ENCODE results near the gene ARAP3. TPM values are rescaled to one million over a fixed set of nuclear protein-coding genes. Genes with fewer than 3 reads are reported as not detected.

The ARAP3 gene
- total and polyA plus RNA-seq, 2 experiments from 2014 or later, result 18.4 to 33.2 TPM

DNA sequence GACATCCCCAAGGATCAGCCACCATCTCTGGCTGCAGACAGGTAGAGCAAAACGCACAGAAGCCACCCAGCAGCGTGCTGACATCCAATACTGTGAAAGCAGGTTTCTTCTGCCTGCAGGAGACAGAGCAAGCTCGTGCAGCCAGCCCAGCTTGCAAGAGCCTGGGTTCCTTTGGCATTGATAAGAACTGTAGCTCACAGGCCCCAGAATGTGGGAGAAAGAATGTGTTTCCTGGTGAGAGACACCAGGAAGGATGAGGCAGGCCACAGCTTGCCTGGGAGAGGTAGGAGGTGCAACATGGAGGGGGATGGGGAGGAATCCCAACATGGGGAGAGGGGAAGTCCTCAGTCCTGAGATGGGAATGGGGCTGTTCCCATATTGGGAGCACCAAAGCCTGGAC is 34.0 kb upstream of the ARAP3 start (continued):
- TF ChIP-seq ZNF462 (CRISPR knock-in tag; IDR thresholded peaks at IDR 0.05), result no peak
- TF ChIP-seq EZH2phosphoT487 (IDR thresholded peaks at IDR 0.05; ENCODE audit: unreplicated experiment), result no peak
- TF ChIP-seq EZH2 (IDR thresholded peaks at IDR 0.05; ENCODE audit: low read depth, unreplicated experiment), result no peak

DNA sequence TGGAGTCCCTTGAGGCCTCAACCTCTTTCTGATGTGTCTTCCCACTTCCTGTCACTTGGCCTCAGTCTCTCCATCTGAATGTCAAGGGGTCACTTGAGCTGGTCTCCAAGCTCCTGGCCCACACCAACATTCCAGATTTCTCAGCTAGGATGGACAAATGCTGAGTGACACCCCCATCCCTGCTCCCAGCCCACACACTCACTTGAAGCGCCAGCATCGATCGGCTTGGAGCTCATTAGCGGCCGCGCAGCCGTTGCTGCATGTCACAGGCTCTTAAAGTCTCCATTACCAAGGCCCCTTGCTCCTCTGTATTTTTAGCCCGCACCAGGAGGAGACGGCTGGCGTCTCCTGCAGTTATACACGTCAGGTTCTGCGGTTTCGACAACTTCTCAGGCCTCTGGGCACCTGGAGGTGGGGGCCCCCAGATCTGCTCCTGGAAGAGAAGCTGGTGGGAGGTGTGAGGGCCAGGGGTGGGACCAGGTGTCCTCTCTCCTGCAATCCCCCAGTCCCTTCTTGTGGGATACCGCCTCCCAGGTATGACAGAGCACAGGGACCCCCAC is 33.4 kb upstream of the ARAP3 start:
- Histone ChIP-seq H3K4me2 (no peak overlapping the region; the same call in 1 of the 2 replicates), H3K4me1 (ENCODE audit: insufficient read depth) (peaks cover 44% of the 10 kb centered on the region), H3K36me3 (ENCODE audit: insufficient read depth) (no peaks in the 10 kb centered on the region), H3K27me3 (ENCODE audit: insufficient read depth) (no peaks in the 10 kb centered on the region), H3K79me2 (replicated peaks; ENCODE audit: insufficient read depth) (no peaks in the 10 kb centered on the region), H3F3A (replicated peaks; ENCODE audit: low read depth) (no peaks in the 10 kb centered on the region), H2AFZ (peak overlapping the region; percentile 81), H3K27ac (ENCODE audit: low read depth) (0 out of 2 replicates have a peak overlapping the region, but pooled peaks have one; percentile 32), H3K4me3 (no peak overlapping the region), H3K9me2 (ENCODE audit: insufficient read depth) (no peaks in the 10 kb centered on the region), H4K20me1 (replicated peaks; ENCODE audit: insufficient read depth) (no peaks in the 10 kb centered on the region)
- peaks cover 54% of the 10 kb centered on the region for H3K4me1 Mint-ChIP-seq
- H3K36me3 Mint-ChIP-seq (ENCODE audit: low read depth), result no peaks in the 10 kb centered on the region
- no peak for DNase-seq (ENCODE audit: low spot score)
- no peak overlapping the region for H3K27ac Mint-ChIP-seq
- ATAC-seq, result no peak
- peaks cover 7% of the 10 kb centered on the region for H3K27me3 Mint-ChIP-seq (ENCODE audit: insufficient read depth, low read depth, poor library complexity)
- TF ChIP-seq POLR2AphosphoS5 (IDR thresholded peaks at IDR 0.05; ENCODE audit: low read depth), result no peak
- no peak for TF ChIP-seq ZNF331 (CRISPR knock-in tag; IDR thresholded peaks at IDR 0.05; ENCODE audit: low read depth)
- TF ChIP-seq EZH2phosphoT487 (IDR thresholded peaks at IDR 0.05; ENCODE audit: unreplicated experiment), result no peak
- no peak for TF ChIP-seq JUNB (IDR thresholded peaks at IDR 0.05; ENCODE audit: unreplicated experiment)
- TF ChIP-seq ZNF114 (CRISPR knock-in tag; IDR thresholded peaks at IDR 0.05), result no peak
- no peak for TF ChIP-seq EZH2 (IDR thresholded peaks at IDR 0.05; ENCODE audit: low read depth, unreplicated experiment)
- no peak for TF ChIP-seq NANOG (IDR thresholded peaks at IDR 0.05; ENCODE audit: borderline replicate concordance)
- TF ChIP-seq, protein P1, sequence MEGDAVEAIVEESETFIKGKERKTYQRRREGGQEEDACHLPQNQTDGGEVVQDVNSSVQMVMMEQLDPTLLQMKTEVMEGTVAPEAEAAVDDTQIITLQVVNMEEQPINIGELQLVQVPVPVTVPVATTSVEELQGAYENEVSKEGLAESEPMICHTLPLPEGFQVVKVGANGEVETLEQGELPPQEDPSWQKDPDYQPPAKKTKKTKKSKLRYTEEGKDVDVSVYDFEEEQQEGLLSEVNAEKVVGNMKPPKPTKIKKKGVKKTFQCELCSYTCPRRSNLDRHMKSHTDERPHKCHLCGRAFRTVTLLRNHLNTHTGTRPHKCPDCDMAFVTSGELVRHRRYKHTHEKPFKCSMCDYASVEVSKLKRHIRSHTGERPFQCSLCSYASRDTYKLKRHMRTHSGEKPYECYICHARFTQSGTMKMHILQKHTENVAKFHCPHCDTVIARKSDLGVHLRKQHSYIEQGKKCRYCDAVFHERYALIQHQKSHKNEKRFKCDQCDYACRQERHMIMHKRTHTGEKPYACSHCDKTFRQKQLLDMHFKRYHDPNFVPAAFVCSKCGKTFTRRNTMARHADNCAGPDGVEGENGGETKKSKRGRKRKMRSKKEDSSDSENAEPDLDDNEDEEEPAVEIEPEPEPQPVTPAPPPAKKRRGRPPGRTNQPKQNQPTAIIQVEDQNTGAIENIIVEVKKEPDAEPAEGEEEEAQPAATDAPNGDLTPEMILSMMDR (conservative IDR thresholded peaks at IDR 0.05; ENCODE audit: low read depth in 2 of 2), result no peak
- H3K9me3 Mint-ChIP-seq, result no peaks in the 10 kb centered on the region
- H3K4me3 Mint-ChIP-seq, result no peak overlapping the region
